Nasal cavity respiratory epithelium epithelial cell of viscerocranial mucosa (primary cell): ENCODE measurements around the gene FAM171A1. TPM values are rescaled to one million over a fixed set of nuclear protein-coding genes. Genes with fewer than 3 reads are reported as not detected.

Source experiments
- total RNA-seq: library from RNA; depleted of rRNA; stranded (reverse); fragments of >200 nt; gene quantifications from 2 replicates; pipeline ENCODE4 v1.2.3, GENCODE V29; 2014

Gene FAM171A1
- total RNA-seq = 5.8 and 22.2 TPM in 2 replicates

DNA sequence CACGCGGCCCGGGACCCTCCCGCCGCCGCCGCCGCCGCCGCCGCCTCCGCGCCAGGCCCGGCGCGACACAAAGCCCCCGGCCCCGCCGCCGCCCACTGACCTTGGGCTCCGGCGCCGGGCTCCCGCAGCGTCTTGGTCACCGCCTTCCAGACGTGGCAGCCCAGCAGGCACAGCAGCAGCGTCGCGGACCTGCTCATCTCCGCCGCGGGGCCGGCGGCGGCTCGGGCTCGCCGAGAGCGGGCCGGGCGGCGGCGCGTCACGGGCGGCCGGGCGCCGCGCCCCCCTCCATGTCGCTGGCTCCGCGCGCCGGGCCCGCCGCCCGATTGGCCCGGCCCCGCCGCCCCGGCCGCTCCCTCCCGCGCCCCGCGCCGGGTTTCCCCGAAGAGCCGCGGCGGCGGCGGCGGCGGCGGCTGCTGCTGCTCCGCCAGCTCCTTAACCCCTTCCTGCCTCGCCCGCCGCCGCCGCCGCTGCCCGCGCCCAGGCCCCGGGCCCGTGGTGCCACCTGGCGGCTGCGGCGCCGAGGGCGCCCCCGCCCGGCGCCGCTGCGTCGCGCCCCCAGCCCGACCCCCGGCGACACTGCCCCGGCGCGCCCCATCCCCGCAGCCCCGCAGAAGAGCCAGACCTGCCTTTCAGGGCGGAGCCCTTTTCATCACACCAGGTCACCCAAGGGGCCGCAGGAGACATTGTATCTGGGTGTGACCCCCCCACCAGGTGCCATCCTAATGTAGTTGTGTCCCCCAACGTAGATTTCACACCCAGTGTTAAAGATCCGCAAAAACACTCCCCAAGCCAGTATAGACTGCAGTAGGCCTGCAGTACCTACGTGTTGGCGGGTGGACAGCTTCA lies at the start of gene FAM171A1:
Gene FAM171A1, minus strand, starts transcription at position 434 of the 846 bp plus-strand sequence. Its CDS starts 237 bp downstream, at position 197.

DNA sequence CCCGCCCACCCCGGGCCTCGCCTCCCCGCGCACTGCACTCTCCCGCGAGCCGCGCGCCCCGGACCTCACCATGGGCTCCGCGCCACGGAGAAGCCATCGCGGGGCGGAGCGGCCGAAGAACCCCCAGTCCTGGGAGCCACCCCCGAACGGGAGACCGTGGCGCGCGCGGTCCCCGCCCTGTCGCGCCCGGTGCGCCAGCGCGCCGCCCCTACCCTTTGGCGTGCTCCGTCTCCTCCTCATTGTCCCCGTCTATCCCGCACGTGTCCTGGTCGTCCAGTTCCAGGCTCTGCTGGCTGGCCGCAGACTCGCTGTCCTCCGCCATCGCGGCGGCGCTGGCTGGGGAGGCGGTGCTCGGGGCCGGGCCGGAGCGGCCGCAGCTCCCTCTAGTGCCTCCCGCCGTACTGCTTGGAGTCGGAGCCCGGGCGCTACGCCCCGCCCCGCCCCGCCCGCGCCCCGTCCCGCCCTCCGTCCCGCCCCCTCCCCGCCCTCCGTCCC lies 202.8 kb downstream of the FAM171A1 start, which contains the start of gene NMT2:
Gene NMT2, minus strand, starts transcription at position 403 of the 495 bp plus-strand sequence. Its CDS starts 81 bp downstream, at position 322.

Other genes starting within 250 kb of the FAM171A1 start
- 11.6 and 13.8 TPM in 2 replicates for gene NMT2, start 202.6 kb downstream of the FAM171A1 start, total RNA-seq